ENCODE measurements around the gene BTG3. TPM values are rescaled to one million over a fixed set of nuclear protein-coding genes. Genes with fewer than 3 reads are reported as not detected.

The BTG3 gene, protein sequence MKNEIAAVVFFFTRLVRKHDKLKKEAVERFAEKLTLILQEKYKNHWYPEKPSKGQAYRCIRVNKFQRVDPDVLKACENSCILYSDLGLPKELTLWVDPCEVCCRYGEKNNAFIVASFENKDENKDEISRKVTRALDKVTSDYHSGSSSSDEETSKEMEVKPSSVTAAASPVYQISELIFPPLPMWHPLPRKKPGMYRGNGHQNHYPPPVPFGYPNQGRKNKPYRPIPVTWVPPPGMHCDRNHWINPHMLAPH
- total RNA-seq (2014; rRNA removed; shearing (Covaris generic)): 99.2 and 135 TPM in 2 replicates

DNA sequence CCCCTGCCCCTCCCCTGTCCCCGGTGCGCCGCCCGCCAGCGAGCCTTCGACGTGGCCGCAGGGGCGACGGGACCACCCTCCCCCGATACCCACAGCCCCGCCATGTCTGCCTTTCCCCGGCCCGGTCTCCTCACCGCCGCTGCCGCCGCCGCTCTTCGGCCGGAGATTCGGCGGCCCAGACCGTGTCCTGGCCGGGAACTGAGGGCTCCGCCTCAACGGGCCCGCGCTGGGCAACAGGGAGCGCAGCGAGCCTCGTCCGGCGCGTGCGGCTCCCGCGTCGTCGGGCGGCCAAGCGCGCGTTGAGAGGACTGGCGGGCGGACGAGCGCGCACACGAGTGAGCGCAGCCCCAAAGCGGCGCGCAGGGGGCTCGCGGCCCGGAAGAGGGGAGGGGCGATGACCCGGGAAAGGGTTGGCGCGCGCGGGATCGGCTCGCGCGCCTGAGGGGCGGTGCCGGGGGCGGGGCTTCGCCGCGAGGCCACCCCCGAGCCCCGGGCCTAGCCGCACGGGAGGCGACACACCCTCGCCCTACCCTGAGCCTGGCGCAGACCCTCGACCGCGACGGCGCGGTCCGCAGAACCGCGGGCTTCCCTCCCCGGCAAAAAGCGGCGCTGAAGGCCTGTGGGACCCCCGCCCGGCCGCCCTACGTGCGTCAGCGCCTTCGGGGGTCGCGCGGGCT lies at the start of gene BTG3:
Gene BTG3, minus strand, starts transcription at position 337 of the 677 bp plus-strand sequence. CDS start 3,757 bp downstream, outside the sequence.
- peak; percentile 80 for DNase-seq (ENCODE audit: low read depth)

DNA sequence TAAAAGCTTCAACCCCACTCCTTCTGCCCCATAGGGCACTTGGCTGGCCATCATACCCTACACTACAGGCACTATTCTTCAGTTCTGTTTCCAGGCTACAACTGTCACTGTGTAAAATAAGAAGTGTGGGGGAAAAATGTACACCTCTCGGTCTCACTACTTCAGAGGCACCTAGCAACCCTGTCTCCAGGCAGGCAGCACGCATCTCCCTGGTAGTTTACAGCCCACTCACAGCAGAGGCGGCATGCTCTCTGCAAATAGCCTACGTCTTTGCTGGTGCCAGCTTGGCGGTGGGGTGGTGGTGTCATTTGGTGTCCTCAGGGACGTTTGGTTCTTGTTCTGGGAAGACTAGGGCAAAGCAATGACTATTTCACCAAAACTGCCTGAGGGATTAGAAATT lies 48.2 kb upstream of the BTG3 start:
- DNase-seq (ENCODE audit: low read depth): no peak

DNA sequence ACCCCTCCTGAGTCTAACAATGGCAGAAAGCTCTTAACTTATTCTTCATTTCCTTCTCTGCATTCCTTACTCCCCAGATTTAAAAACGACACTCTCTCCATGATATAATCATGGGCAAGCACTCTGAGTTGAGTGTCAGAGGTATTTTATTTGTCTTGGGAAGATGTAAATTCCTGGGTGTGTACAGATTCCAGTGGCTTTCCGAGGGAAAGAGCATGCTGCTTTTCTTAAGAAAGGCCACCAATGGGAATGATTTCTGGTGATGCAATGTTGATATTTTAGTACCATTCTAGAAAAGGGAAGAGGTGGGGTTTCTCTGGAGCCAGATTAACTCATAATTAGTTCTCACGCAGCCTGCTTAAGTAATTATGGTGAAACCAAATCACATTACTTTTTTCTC lies 47.8 kb upstream of the BTG3 start:
- peak; percentile 7 for DNase-seq (ENCODE audit: low read depth)

DNA sequence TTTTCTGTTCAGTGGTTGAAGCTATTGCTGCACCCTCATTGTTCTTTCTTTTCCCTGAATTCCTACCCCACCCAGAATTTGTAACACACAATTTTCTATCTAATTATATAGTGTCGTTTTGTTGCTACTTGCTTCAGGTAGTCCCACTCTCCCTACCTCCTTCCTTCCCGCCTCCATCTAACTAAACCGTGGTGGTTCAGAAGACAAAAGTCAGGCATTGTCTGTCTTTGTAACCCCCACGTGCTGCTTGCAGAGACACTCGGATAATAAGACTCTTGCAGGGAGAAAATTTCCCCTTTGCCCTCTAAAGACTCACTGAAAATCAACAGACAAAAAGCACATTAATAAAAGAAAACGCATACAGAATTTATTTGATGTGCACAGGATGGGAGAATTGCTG lies 46.2 kb upstream of the BTG3 start:
- DNase-seq (ENCODE audit: low read depth): no peak

DNA sequence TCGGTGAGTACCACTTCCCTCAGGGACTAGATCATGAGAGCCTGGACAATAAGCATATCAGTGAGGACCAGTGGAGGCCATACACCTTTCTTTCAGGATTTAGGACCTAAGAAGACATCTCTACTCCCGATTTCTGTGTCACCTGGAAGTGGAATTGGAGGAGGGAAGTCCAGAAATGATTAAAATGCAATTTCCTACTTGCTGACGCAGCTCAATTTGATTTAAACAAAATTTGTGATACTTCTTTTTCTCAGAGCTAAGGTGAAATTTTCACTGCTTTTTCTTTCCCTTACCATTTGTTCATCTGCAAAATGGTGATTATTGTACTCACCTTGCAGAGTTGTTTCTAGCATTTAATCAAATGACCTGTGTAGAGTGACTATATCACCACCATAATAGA lies 38.8 kb upstream of the BTG3 start:
- no peak for DNase-seq (ENCODE audit: low read depth)

DNA sequence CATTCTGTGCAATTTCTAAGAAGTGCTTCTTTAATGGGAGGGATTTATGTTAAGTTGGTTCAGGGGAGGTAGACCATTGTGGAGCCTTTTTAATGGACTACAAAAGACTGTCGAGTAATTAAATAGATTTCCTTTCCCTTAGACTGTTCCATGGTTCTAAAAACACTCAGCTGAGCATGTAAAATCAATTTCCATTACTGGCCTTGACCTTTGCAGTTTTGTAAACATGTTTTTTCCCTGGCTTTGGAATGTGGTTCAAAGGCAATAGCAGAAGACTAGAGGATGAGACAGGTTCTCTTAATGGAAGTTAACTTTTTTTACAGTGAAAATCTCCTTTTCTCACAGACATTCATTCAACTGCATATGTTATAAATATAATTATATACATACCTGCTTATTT lies 37.6 kb upstream of the BTG3 start:
- DNase-seq (ENCODE audit: low read depth): no peak

DNA sequence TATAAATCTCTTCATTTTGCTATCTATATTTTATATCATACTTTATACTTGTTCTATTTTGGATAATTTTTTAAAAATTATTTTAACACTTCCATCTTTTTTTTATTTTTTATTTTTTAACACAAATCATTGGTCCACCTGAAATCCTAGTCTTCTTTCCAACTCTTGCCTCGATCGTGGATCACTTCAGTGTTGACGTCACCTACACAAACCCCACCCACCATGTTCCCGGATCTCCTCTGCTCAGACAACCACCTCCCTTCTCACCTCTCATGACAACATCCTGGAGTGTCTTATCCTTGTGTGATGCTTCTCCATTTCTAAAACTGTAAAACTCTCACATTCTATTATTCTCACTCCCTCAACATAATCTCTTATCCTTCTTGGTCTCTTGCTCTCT lies 34.1 kb upstream of the BTG3 start:
- no peak for DNase-seq (ENCODE audit: low read depth)

DNA sequence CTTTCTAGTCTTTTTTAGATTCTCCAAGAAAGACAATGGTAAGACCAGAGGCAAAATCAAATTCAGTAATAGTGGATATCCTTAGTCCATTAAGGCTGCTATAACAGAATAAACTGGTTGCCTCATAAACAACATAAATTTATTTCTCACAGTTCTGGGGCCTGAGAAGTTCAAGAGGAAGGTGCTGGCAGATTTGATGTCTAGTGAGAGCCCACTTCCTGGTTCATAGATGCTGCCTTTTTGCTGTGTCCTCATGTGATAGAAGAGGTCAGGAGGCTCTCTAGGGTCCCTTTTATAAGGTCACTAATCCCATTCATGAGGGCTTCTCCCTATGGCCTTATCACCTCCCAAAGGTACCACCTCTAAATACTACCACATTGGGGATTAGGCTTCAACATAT lies 31.5 kb upstream of the BTG3 start:
- no peak for DNase-seq (ENCODE audit: low read depth)

DNA sequence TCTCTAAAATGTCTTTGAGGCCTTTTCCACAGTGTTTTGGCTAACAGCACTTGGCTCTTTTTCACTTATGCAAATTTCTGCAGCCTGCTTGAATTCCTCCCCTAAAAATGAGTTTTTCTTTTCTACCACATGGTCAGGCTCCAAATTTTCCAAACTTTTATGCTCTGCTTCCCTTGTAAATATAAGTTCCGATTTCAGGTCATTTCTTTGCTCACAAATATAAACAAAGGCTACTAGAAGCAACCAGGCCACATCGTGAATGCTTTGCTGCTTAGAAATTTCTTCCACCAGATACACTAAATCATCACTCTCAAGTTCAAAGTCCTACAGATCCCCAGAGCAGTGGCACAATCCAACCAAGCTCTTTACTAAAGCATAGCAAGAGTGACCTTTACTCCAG lies 28.1 kb upstream of the BTG3 start:
- no peak for DNase-seq (ENCODE audit: low read depth)

DNA sequence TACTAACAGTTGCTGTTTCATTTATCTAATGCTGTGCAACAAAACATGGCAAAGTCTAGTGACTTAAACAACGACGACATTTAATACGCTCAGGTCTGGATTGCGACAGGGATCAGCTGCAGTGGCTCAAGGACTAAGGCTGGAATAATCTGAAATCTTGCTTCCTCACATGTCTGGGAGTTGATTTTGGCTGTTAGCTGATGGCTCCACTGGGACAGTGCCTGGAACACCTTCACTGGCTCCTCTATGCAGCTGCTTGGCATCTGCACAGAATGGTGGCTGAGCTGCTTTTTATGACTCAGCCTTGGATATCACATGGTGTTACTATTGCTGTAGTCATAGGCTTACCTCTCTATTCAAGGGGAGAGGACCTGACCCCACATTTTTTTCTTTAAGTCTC lies 24.0 kb upstream of the BTG3 start:
- DNase-seq (ENCODE audit: low read depth): no peak

DNA sequence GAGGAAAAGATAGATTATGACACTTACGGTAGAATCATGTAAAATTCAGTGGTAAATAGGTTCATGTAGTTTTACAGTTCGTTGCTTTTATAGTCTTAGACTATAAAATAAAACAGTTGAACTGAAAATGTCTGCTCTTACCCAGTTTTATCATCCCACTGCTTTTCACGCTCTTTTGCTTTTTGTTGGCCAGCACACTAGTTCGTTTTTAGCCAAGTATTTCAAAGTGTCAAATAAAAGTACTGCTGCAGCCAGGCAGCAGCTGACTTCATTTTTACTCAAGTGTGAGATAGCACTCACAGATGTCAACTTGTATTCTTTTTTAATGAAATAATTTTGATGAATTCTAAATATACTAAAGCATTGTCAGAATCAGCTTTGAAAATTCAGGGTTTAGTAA lies 18.5 kb upstream of the BTG3 start:
- DNase-seq (ENCODE audit: low read depth): no peak

DNA sequence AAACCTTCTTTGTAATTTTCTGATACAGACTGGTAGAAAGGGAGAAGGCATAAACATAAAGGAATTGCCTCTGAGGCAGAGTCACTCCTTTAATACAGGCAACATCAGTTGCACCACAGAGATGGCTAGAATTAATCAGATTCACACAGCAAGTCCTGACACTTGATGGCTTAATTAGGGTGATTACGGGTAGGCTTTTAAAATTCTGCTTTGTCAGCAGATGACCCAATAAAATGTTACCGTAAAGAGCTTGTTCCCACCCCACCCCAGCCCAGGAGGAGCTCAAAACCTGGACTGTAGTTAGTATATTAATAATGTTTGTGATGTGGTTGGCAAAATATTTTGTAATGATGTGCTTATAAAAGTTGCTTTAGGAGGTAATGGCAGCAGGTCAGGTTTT lies 9.3 kb upstream of the BTG3 start:
- DNase-seq (ENCODE audit: low read depth): no peak

DNA sequence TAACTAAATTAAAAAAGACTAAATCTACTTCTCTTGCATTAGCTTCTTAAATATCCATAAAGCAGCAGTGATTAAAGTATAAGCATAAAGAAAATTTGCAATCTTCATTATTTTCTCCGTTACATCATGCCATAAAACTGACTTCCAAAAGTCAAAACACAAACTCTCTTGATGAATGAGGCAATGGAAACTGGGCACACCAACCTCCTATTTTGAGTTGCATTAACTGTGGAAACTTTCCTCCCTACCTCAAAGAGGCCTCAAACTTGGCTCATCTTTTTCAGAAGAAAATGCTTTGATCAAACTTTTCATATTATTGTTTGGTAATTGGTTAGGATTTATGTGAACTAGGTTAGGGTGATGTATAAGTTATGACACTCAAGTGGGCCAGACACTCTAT lies 4.1 kb upstream of the BTG3 start:
- DNase-seq (ENCODE audit: low read depth): no peak

DNA sequence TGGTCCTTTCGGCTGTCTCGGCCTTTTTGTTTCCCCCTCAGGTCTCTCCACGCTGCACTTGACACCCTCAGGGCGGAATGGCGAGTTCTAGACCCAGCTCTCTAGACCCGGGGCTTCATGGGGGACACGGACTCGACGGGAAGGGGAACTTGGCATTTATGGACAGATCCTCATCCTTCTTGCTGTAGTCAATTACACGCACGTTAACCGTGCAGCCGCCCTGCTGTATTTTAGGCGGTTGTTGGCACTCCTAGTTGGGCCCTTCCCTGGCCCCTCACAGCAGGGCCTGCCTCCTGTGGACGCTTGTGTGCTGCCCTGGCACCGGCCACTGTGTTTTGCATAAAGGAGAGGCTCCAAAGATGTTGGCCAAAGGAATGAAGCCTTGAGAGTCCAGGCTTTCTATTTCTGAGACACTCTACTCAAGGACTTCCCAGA lies 558 bp upstream of the BTG3 start:
- DNase-seq (ENCODE audit: low read depth): peak; percentile 42

DNA sequence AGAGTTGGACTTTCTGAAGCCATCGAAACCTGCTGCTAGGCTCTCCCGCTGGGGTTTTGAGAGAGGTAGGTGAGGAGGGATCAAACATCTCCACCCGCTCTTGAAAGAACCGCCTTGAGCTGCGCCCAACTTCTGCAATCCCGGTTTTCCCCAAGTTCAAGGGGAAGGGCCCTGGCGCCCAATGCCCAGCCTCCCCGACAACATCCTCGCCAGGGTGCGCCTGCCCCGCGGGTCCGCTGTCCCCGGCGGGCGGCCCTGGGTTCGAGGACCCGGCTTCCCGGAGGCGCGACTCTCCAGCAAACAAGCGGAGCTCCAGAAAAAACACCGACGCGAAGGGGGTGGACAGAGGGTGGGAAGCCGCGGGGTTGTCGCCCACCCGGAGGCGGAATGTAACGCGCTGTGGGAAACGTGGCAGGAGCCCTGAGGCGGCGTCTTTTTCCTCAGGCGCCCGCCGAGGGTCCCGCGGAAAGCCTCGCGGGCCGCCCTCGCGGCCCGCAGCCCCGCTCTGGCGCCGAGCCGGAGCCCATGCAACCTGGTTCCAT lies 607 bp downstream of the BTG3 start:
- peak; percentile 60 for DNase-seq (ENCODE audit: low read depth)

DNA sequence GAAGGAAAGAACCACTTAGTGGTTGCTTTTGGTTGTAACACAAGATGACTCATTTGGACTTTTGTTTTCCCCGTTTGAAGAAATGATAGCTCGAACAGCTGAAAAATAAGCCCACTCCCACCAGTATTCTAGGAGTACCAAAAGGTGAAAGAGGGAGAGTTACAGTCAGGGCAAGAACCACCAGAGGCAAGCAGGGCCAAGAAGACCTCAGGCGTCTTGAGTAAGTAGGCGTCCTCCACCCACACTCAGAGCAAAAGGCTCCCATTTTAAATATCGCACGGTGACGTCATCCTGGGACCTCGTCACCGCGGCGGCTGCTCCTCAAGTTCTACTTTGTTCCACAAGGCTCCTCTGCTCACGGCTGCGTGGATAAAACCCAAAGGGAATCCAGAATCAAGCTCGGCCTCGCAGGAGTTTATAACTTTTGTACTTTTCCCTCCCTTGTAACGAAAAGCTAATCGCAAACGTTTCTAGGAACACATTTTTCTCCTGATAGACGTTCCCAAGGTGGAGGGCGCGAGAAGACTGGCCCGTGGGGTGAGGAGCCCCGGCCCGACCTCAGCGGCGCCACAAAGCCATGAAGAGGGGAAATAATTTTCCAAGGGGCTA lies 1.2 kb downstream of the BTG3 start:
- DNase-seq (ENCODE audit: low read depth): peak; percentile 92

DNA sequence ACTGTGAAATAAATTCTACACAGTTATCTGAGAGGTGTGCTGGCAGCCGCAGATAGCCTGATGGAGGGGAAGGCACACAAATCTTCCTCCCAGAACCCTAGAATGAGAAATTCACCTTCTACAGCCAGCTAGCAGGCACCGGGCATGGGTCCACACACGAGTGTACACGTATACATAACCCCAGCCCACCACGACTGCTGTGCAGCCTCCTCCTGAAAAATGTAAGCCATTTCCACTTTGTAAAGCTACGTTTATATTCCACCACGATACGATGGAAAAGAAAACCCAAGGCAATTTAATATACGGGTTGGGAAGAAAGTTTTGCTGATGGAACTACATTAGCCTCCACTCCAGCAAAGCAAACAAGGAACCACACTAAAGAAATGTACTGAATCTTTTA lies 1.8 kb downstream of the BTG3 start:
- DNase-seq (ENCODE audit: low read depth): peak; percentile 9

DNA sequence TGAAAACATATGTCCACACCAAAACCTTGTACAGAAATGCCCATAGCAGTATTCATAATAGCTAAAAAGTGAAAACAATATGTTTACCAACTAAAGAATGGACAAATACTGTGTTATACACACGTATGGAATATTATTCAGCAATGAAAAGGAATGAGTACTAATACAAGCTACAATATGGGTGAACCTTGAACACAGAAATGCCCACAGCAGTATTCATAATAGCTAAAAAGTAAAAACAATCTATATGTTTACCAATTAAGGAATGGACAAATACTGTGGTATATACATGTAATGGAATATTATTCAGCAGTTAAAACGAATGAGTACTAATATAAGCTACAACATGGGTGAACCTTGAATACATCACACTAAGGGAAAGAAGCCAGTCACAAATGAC lies 3.0 kb downstream of the BTG3 start:
- no peak for DNase-seq (ENCODE audit: low read depth)

DNA sequence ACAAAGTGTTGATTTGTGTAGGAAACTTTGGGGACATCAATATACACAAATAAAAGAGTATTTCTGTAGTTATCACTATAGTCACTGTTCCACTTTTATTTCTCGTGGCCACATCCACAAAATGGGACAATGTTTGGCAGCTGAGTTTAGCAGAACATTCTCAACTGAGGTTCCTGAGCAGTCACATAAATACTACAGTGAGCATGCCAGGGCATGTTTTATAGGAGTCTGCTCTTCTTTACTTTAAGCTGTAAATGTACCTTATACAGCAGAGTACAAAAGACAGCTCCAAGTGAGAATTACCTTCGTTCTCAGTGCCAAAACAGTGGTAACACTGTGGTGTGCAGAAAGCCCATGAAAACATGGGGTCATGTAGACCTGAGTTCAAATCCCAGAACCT lies 5.0 kb downstream of the BTG3 start:
- DNase-seq (ENCODE audit: low read depth): no peak

DNA sequence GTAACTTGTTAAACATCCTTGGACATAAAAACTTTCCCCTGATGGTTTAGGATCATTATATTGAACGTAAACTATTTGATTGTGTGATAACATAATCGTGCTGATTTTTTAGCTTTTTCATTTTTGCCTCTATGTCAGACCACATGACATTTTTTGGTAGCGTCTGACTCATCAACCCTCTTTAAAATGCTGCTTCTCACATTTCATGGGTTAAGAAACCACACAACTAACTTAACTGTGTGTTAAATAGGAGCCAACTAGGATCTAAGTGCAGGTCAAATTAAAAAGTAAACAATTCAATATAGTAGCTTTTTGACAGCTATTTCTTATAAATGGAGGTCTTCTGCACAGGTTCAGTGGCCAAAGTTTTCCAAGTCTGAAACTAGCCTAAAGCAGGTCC lies 9.8 kb downstream of the BTG3 start:
- DNase-seq (ENCODE audit: low read depth): peak; percentile 79

DNA sequence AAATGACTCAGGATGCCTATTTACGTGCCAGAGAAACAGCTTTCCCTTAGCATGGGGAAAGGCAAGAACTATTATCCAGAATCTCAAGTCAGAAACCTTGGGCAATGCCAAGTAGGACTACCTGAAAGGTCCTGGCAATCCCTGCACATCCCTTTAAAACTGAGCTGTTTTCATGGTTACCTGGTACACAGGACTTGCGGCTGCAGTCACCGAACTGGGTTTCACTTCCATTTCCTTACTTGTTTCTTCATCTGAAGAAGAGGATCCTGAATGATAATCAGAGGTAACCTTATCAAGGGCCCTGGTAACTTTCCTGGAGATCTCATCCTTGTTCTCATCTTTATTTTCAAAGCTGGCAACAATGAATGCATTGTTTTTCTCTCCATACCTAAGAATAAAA lies 14.3 kb downstream of the BTG3 start:
- DNase-seq (ENCODE audit: low read depth): no peak

DNA sequence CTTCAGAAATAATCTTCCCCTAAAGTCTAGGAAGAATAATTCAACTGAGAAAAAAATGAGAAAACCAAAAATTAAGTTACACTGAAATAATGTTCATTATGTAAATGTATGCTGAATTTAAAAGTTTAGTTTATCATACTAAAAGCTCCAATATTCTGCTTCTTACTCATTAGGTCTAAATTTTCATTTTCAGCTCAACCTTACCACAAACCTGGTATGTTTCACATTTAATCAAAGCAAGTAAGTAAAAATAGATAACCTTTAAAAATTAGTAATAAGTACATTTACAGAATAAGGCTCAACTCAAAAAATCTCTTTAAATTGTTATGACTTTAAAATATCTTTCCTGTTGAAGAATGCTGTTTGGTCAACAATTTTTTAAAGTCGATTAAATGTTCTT lies 15.0 kb downstream of the BTG3 start:
- no peak for DNase-seq (ENCODE audit: low read depth)

DNA sequence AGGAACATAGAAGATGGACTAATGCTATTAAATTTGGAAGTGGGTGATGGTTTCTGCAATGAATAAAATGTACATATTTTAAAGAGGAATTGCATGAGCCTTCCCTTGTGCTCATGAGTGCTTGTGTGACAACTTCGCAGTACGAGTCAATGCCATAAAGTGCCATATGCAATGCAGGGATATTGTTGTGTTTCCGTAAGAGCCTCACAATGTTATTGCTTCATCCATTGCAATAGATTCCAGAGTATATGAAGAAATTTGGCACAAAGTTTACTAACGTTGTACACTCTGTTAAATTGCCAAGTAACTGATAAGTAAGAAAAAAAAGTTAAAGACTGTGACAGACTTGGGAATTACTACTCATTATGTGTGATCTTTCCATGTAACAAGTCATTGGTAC lies 22.3 kb downstream of the BTG3 start:
- DNase-seq (ENCODE audit: low read depth): no peak

Data from M059J (cell line).